Amniotic stem cell (primary cell): ENCODE results near the gene TRPC4.

Source experiments
- DNase-seq: peaks from one replicate; lab custom pipeline; 2025; lab: John Stamatoyannopoulos, UW

The TRPC4 gene

GRCh38 chr13:37869756-37870488 is at the start of gene TRPC4:
Gene TRPC4 (minus strand): TSS chr13:37869772. CDS start chr13:37783333, 86,439 bp downstream.
- peak; percentile 56 for DNase-seq

DNA sequence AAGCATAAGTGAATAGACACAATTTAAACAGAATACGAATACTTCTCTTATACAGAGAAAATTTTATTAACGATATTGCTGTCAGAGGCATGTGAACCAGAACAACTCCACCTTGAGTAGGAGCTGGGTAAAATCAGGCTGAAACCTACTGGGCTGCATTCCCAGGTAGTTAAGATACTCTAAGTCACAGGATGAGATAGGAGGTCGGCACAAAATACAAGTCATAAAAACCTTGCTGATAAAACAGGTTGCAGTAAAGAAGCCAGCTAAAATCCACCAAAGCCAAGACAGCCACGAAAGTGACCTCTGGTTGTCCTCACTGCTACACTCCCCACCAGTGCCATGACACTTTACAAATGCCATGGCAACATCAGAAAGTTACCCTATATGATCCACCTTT is 49.2 kb upstream of the TRPC4 start:
- DNase-seq, result no peak

- no peak for DNase-seq
Measured at GRCh38 chr13:37918116-37918714, 48.6 kb upstream of the TRPC4 start.

GRCh38 chr13:37914781-37915391 is 45.3 kb upstream of the TRPC4 start:
- no peak for DNase-seq

DNA sequence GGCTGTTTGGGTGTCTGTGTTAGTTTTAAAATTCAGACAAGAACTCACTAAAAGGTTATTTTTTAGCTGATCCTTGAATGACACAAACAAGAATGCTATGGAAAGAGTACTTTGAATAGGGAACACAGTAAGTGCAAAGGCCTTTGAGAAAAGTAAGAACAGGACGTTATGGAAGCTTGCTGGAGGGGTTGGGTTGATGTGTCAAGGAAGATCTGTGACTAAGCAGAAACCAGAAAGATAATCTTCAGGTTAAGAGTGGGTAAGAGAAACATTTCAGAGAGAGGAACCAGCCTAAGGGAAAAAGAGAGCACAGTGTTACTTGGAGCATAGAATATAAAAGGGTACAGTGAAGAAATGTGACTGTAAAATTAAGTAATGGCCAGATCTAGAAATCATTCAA is 41.2 kb upstream of the TRPC4 start:
- no peak for DNase-seq

- no peak for DNase-seq
Measured at GRCh38 chr13:37906880-37907279, 37.3 kb upstream of the TRPC4 start.

GRCh38 chr13:37905736-37906135 is 36.2 kb upstream of the TRPC4 start:
- DNase-seq, result no peak

DNA sequence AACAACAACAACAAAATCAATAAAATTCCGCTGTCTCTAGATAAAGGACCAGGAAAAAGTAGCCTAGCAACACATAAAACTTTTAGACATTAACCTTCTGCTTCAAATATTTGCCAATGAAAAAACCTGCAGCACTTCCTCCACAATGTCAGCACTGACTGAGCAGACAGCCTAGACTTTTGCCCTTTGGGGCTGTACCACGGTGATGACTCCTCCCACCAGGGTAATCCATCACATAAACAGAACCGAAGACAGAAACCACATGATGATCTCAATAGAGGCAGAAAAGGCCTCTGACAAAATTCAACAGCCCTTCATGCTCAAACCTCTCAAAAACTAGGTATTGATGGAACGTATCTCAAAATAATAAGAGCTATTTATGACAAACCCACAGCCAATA is 30.2 kb upstream of the TRPC4 start:
- DNase-seq, result no peak

GRCh38 chr13:37893321-37893720 is 23.7 kb upstream of the TRPC4 start:
- no peak for DNase-seq

DNA sequence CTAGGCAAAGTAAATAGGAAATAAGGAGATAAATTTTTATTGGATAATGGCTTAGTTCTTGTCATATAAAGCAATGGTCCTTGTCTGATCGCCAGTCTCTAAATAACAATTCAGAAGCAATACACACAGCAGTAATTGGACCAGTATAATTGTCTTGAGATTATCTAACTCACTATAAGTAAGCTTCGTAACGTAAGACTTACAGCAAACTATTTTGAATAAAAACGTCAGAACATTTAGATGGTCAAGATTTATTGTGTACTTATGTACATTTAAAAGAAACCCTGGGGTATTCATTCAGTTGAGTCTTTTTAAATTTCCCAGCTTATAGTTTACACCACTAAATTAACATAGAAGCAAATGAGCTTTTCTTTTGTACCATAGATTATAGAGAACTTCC is 20.2 kb upstream of the TRPC4 start:
- no peak for DNase-seq

- DNase-seq, result no peak
Measured at GRCh38 chr13:37889102-37889501, 19.5 kb upstream of the TRPC4 start.

GRCh38 chr13:37886879-37887278 is 17.3 kb upstream of the TRPC4 start:
- no peak for DNase-seq

- no peak for DNase-seq
Measured at GRCh38 chr13:37884674-37885073, 15.1 kb upstream of the TRPC4 start.

GRCh38 chr13:37884026-37884425 is 14.5 kb upstream of the TRPC4 start:
- DNase-seq, result no peak

GRCh38 chr13:37878921-37879320 is 9.3 kb upstream of the TRPC4 start:
- DNase-seq, result no peak

DNA sequence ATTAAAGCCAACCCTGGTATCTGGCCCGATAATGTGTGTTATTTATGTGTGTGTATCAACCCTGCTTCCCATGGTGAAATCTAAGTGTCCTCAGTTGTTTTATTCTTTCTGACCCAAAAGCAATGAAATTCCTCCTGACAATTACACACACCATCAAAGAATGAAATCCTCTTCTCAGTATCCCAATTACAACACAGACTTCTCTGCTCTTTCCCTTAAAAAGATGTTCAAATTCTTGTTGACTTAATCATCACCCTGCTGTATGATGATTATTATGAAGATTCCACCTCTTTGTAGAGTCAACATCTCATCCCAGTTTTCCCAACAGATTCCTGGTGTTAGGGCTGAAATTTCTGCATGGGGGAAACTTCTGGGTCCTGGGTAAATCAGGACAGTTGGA is 8.9 kb upstream of the TRPC4 start:
- DNase-seq, result no peak

GRCh38 chr13:37870895-37871550 is 1.5 kb upstream of the TRPC4 start:
- DNase-seq, result peak; percentile 15

GRCh38 chr13:37870489-37870845 is 895 bp upstream of the TRPC4 start:
- no peak for DNase-seq

DNA sequence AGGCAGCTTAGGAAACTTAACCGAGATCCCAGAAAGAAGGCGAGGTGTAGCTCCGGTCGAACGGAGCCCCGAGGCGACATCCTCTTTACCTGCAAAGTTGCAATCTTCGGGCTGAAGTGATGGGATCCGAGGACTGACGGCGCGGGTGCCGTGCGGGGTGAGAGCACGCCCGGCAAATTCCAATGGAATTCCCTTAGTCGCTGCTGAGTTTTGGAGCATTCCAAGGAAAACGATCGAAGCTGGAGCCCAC is 141 bp downstream of the TRPC4 start:
- DNase-seq, result no peak

- no peak for DNase-seq
Measured at GRCh38 chr13:37868691-37869505, 674 bp downstream of the TRPC4 start.

DNA sequence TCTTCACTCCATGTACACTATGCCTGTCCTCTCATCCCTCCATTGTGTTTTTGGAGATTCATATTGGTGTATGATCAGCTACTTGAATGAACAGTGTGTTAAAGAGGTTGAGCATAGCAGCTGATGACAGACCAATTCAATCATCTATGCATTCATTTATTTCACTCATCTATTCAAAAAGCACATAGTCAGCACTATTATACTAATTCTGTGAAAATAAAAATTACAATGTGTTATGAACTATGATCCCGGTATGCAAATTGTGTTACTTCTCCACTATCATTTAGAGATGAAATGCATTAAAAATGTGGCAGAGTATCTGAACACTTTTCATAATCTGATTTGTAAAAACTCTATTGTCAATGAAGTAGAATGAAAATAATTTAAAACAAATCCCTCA is 5.9 kb downstream of the TRPC4 start:
- DNase-seq, result no peak

- no peak for DNase-seq
Measured at GRCh38 chr13:37835392-37835791, 34.2 kb downstream of the TRPC4 start.

GRCh38 chr13:37833411-37833810 is 36.2 kb downstream of the TRPC4 start:
- DNase-seq, result no peak
